Esophagus muscularis mucosa (tissue), 4 donors: ENCODE measurements around the gene CLEC4M. TPM values are rescaled to one million over a fixed set of nuclear protein-coding genes. Genes with fewer than 3 reads are reported as not detected.

Experiments used
- DNase-seq: peaks from one replicate; pipeline ENCODE4 v3.0.0-alpha.2; 2017; ENCODE audit errors: extremely low spot score
- H3K27ac ChIP-seq, 4 donors: fragments of 200-600 bp; sonication (generic); replicated peaks in 1 of 4; 1 replicate in 3 of 4; 2 replicates in 1 of 4; pipeline ENCODE4 v1.5.1; 2016 to 2019; ENCODE audit warnings: mild to moderate bottlenecking in 1 of 4
- H3K27me3 ChIP-seq, 4 donors: fragments of 200-600 bp; sonication (generic); one replicate each; pipeline versions ENCODE4 v1.5.1 to v1.6.0; 2016 to 2019
- H3K36me3 ChIP-seq, 4 donors: fragments of 200-600 bp; sonication (generic); one replicate each; pipeline ENCODE4 v1.5.1; 2016 to 2019
- H3K4me1 ChIP-seq, 4 donors: fragments of 200-600 bp; sonication (generic); one replicate each; pipeline ENCODE4 v1.5.1; 2016 to 2019
- H3K4me3 ChIP-seq, 4 donors: fragments of 200-600 bp; sonication (generic); 1 replicate in 2 of 4; 2 replicates in 2 of 4; pipeline ENCODE4 v1.5.1; 2016 to 2019; ENCODE audit warnings: mild to moderate bottlenecking in 4 of 4, moderate library complexity in 1 of 4
- H3K9me3 ChIP-seq, 4 donors: fragments of 200-600 bp; sonication (generic); 1 replicate in 3 of 4; 2 replicates in 1 of 4; pipeline ENCODE4 v1.5.1; 2016 to 2019
- EP300 ChIP-seq: sonication (generic); formaldehyde crosslinking; IDR thresholded peaks from one replicate; pipeline ENCODE4 v1.6.1; 2017; ENCODE audit warnings: antibody characterized with exemption
- POLR2A ChIP-seq: fragments of 450-650 bp; IDR thresholded peaks from one replicate; pipeline ENCODE4 v1.6.1; 2017; ENCODE audit warnings: antibody characterized with exemption, moderate library complexity, mild to moderate bottlenecking, low read depth
- POLR2AphosphoS5 ChIP-seq, 2 donors: sonication (generic); formaldehyde crosslinking; IDR thresholded peaks; one replicate each; pipeline ENCODE4 v1.6.1; 2017; ENCODE audit warnings: antibody characterized with exemption in 2 of 2
- WGBS: methylation state at CpG from one replicate; pipeline ENCODE4 v1.1.5; 2018; 5-methylcytosine and 5-hydroxymethylcytosine counted together
- intact Hi-C: fragments of 100-400 bp; cut with DNase I; formaldehyde crosslinking; loops from one replicate; pipeline ENCODE4 v1.15.1; 2023
- total RNA-seq, 4 donors: library from RNA; depleted of rRNA; stranded (reverse); fragments of >200 nt; gene quantifications; one replicate each; pipeline versions ENCODE4 v1.1.0 to v1.2.1, GENCODE V29; 2016
- TF ChIP-seq, protein P1 (sequence below), 3 experiments: fragments of 200-600 bp in 2 of 3; fragments of 450-650 bp in 1 of 3; sonication (generic) in 2 of 3; IDR thresholded peaks; one replicate each; pipeline ENCODE4 v1.5.1; 2017 to 2019; ENCODE audit warnings: antibody characterized with exemption in 3 of 3, mild to moderate bottlenecking in 2 of 3, moderate library complexity in 1 of 3

The CLEC4M gene
- total RNA-seq, 4 donors from 2014 or later = not detected

DNA sequence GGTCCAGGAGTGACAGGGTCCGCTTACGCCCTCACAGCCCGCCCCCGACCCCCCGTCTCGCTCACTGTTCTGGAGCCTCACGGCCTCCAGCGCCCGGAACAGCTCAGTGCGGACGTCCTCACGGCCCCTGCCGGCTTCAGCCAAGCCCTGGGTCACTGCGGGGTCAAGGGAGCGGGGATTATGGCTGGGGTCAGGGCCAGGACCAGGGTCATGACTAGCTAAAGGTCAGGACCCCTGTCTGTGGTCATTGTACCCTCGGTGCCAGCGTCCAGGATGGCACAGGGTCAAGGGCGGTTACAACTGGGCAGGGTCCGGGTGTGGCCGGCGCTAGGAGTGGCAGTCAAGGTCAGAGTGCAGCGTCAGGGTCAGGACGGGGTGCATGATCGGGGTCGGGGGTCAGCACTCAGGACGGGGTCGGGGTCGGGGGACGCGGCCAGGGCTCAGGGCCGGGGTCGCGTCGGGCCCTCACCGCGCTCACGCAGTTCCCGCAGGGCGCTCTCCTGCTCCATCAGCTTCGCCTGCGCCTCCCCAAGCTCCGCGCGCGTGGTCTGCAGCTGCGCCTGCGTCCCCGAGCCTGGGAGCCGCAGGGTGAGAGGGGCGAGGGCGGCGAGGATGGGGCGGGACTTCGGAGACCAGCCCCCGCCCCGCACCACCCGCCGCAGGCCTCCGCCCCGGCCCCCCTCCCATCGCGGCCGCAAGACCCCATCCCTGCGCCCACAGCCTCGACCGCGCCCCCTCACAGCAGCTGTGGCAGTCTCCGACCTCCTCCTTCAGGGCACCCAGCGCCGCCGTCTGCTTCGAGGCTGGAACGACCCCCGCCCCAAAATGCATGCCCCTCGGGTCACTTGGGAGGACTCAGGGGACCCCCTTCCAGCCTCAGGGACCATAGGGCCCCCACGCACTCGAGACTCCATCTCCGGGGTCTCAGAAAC lies 32.5 kb upstream of the CLEC4M start:
- no peaks in the 10 kb centered on the region for H3K36me3 ChIP-seq
- WGBS = 22% methylated on average over 6 of the region's 78 CpGs
- peaks cover 0 to 10% (median 5%) of the 10 kb centered on the region in 4 donors for H3K4me1 ChIP-seq
- no peak overlapping the region for H3K27ac ChIP-seq
- intact Hi-C loops = no loop called here
- H3K27me3 ChIP-seq = peaks cover 0 to 87% (median 22%) of the 10 kb centered on the region in 4 donors
- H3K4me3 ChIP-seq = peak overlapping the region in 2 of 4 donors; percentile 6 to 10
- TF ChIP-seq, protein P1, sequence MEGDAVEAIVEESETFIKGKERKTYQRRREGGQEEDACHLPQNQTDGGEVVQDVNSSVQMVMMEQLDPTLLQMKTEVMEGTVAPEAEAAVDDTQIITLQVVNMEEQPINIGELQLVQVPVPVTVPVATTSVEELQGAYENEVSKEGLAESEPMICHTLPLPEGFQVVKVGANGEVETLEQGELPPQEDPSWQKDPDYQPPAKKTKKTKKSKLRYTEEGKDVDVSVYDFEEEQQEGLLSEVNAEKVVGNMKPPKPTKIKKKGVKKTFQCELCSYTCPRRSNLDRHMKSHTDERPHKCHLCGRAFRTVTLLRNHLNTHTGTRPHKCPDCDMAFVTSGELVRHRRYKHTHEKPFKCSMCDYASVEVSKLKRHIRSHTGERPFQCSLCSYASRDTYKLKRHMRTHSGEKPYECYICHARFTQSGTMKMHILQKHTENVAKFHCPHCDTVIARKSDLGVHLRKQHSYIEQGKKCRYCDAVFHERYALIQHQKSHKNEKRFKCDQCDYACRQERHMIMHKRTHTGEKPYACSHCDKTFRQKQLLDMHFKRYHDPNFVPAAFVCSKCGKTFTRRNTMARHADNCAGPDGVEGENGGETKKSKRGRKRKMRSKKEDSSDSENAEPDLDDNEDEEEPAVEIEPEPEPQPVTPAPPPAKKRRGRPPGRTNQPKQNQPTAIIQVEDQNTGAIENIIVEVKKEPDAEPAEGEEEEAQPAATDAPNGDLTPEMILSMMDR (IDR thresholded peaks at IDR 0.05) = no peak
- TF ChIP-seq EP300 (no peak), POLR2AphosphoS5 (IDR thresholded peaks at IDR 0.05) (no peak), POLR2A (no peak)
- DNase-seq = no peak
- no peaks in the 10 kb centered on the region for H3K9me3 ChIP-seq

DNA sequence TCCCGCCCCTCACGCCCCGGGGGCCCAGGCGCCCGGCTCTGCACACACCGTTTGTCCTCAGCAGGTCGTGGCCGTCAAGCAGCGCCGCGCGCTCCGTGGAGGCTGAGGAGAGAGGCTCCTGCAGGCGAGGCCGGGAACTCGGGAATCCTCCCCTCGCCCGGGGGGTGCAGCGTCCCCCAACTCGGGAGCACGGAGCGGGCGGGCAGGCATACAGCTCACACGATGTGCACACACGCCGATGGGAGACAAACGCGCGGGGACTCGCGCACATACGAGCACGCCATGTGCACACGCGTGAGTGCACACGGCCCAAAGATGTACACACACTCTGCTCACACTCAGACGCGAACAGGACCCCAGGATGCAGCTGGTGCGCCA lies 31.8 kb upstream of the CLEC4M start:
- 44% methylated on average over 6 of the region's 39 CpGs for WGBS
- Histone ChIP-seq H3K9me3 (no peaks in the 10 kb centered on the region), H3K27ac (no peak overlapping the region), H3K27me3 (peaks cover 0 to 81% (median 22%) of the 10 kb centered on the region in 4 donors), H3K4me3 (no peak overlapping the region), H3K36me3 (no peaks in the 10 kb centered on the region), H3K4me1 (peaks cover 0 to 10% (median 5%) of the 10 kb centered on the region in 4 donors)
- intact Hi-C loops = no loop called here
- DNase-seq = no peak
- TF ChIP-seq EP300 (no peak), POLR2AphosphoS5 (IDR thresholded peaks at IDR 0.05) (no peak), POLR2A (no peak)
- TF ChIP-seq, protein P1 (IDR thresholded peaks at IDR 0.05) = no peak

DNA sequence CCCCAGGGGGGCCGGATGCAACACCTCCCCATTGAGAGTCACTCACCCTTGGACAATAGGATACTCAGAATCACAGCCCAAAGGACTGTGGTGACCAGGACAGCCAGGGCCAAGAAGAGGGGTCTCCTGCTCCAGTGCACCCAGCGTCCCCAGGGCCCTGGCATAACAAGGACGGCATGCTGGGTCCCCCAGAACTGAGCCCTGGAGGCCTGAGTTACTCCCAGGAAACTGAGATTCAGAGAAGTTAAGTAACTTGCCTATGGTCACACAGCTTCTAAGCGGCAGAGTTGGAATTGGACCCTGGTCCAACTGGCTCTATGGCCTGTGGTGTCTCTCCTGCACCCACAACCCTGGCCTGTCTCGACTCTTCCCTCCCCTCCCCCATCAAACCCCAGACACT lies 31.4 kb upstream of the CLEC4M start:
- no peaks in the 10 kb centered on the region for H3K9me3 ChIP-seq
- TF ChIP-seq POLR2AphosphoS5 (IDR thresholded peaks at IDR 0.05) (no peak), EP300 (no peak), POLR2A (no peak)
- TF ChIP-seq, protein P1 (IDR thresholded peaks at IDR 0.05) = no peak
- intact Hi-C loops = no loop called here
- H3K4me3 ChIP-seq = no peak overlapping the region
- 80% methylated on average over 3 of the region's 5 CpGs for WGBS
- no peak overlapping the region for H3K27ac ChIP-seq
- H3K36me3 ChIP-seq = no peaks in the 10 kb centered on the region
- no peak for DNase-seq
- peaks cover 0 to 79% (median 22%) of the 10 kb centered on the region in 4 donors for H3K27me3 ChIP-seq
- H3K4me1 ChIP-seq = peaks cover 0 to 10% (median 5%) of the 10 kb centered on the region in 4 donors

DNA sequence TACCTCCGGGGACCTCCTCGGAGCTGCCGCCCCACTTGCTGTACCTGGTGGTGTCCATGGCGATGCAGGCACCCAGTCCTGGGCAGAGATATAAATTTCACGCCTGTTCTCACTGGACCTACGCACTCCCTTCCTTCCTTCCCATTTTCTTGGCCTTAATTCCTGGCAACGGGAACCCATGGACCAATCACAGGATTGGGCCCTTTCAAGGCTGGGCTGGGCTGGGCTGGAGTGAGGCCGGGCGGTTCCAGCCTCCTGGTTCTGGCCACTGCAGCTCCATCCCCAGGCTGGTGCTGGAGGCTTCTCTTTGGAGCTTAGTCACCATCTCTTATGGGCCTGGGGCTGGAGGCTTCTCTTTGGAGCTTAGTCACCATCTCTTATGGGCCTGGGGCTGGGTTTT lies 31.0 kb upstream of the CLEC4M start, which contains the start of gene CLEC4G:
TSS of gene CLEC4G (minus strand) at position 66 of the 400 bp plus-strand sequence. CDS start at position 58, 8 bp downstream.
- peaks cover 0 to 10% (median 5%) of the 10 kb centered on the region in 4 donors for H3K4me1 ChIP-seq
- WGBS = 61% methylated on average over 9 of the region's 9 CpGs
- TF ChIP-seq, protein P1 (IDR thresholded peaks at IDR 0.05) = no peak
- no peak for TF ChIP-seq POLR2AphosphoS5 (IDR thresholded peaks at IDR 0.05)
- no peak for TF ChIP-seq POLR2A
- no peak for TF ChIP-seq EP300
- no peaks in the 10 kb centered on the region for H3K9me3 ChIP-seq
- no peak for DNase-seq
- no peak within 1 kb of the TSS for H3K4me3 ChIP-seq
- H3K36me3 ChIP-seq = no peaks in the 10 kb centered on the region
- intact Hi-C loops = no loop called here
- peaks cover 0 to 78% (median 22%) of the 10 kb centered on the region in 4 donors for H3K27me3 ChIP-seq
- H3K27ac ChIP-seq = no peak within 1 kb of the TSS
